ENCODE results near the gene BCS1L. TPM values are rescaled to one million over a fixed set of nuclear protein-coding genes. Genes with fewer than 3 reads are reported as not detected.

The BCS1L gene, protein sequence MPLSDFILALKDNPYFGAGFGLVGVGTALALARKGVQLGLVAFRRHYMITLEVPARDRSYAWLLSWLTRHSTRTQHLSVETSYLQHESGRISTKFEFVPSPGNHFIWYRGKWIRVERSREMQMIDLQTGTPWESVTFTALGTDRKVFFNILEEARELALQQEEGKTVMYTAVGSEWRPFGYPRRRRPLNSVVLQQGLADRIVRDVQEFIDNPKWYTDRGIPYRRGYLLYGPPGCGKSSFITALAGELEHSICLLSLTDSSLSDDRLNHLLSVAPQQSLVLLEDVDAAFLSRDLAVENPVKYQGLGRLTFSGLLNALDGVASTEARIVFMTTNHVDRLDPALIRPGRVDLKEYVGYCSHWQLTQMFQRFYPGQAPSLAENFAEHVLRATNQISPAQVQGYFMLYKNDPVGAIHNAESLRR
- total RNA-seq = 43.9 TPM

DNA sequence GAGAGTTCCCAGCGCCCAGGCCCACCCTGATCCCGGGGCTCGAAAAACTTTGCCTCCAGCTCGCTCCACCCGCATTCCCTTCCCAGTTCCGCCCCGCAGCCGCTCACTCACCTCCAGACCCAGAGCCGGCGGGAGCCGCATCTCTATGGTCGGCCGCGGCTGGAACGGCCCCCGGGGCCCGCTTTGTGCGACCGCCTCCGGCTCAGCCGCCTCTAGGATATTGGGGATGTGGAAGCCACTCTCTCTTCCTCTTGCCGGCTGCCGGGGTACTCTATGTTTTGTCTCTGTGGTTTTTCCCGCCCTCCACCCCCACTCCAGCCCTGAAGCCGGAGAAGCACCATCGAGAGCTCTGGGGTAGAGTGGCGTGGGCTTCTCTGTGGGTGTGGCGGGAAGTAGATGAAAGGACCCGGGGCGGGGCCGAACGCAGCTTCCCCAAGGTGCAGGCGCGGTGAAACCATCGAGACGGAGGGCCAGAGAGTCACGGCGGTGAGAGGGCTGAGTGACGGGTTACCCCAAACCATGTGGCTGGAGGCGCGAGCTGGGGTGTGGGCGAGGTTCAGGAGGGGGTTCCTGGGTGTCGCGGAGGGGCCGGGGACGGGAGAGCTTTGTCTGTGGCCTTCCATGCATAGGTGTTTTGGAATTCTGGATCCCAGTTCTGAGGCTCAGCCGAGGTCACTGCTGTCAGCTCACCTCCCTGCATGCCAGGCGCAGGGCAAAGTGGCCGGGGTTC, at the start of gene BCS1L, which contains the start of gene ZNF142:
Gene BCS1L, plus strand, starts transcription at position 426 of the 730 bp plus-strand sequence. CDS start 1,305 bp downstream, outside the sequence.
Gene ZNF142, minus strand, starts transcription at position 366 of the 730 bp plus-strand sequence. CDS start 3,194 bp downstream, outside the sequence.
- peak; percentile 95 for ATAC-seq

DNA sequence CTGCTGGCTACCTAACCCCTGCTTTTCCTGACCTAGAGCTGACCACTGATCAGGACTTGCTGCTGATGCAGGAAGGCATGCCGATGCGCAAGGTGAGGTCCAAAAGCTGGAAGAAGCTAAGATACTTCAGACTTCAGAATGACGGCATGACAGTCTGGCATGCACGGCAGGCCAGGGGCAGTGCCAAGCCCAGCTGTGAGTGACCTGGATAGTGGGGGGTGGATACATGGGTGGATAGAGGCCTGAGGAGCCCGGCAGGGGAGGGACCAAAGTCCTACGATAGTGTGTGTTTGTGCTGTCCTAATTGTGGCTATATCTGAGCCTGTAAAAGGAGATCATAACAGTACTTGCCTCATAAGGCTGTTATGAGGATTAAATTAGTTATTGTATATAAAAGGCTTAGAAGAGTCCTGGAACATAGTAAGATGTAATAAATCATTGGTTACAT, 43.6 kb upstream of the BCS1L start:
- no peak for ATAC-seq

DNA sequence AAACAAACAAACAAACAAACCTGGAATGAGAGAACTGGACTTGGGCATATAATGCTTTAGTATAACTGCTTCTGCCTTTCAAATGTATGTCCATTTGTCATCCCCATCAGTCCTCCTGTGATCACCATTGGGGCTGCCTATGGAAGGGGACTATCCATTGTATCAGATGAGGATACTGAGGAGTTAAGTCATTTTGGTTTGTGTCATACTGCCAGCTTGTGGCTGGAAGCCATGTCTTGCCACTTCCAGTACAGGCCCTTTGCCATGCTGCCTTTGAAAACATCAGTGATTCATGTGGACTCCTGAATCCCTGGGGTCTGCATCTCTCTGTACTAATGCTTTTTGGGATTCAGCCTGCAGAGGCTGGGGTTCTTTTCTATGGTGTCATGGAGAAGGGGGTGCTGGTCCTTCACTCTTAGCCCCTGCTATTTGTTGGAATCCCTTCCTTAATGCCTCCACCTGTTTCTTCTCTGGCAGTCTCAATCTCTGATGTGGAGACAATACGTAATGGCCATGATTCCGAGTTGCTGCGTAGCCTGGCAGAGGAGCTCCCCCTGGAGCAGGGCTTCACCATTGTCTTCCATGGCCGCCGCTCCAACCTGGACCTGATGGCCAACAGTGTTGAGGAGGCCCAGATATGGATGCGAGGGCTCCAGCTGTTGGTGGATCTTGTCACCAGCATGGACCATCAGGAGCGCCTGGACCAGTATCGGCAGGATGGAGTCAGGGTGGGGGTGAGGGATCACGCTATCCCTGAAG, 41.2 kb upstream of the BCS1L start:
- ATAC-seq = no peak

DNA sequence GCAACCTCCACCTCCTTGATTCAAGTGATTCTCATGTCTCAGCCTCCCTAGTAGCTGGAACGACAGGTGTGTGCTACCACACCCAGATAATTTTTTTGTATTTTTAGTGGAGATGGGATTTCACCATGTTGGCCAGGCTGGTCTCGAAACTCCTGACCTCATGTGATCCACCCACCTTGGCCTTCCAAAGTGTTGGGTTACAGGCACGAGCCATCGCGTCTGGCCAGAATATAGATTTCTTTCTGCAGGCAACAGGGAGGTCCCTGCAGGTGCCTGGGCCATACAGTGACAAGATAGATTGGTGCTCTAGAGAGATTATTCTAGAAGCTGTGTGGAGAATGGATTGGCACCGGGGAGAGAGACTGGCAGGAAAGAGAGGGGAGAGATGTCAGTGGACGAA, 38.5 kb upstream of the BCS1L start:
- no peak for ATAC-seq

DNA sequence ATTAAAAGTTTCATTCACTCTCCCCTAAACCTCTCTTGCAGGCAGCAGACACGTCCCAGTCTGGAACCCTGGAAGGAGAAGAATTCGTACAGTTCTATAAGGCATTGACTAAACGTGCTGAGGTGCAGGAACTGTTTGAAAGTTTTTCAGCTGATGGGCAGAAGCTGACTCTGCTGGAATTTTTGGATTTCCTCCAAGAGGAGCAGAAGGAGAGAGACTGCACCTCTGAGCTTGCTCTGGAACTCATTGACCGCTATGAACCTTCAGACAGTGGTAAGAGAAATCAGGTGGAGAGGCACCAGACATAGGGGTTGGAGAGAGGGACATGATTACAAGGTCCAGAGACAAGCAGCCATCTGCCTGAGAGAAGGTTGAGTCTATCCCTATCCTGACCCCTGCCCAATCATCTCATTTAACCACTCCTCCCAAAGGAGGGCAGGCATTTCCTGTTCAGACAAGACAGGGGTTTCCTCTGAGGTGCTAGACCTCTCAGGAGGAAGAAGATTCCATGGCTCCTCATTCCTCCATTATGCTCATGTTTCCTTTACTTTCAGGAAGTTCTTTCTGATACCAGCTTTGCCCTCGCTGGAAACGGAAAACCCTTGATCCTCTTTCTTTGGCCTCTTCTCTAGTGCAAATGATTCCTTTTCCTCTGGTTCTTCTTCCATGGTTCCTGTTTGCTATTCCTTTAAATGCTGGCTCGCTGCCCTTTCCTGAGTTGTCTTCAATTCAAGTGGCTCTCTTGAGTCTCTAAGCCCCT, 36.7 kb upstream of the BCS1L start:
- no peak for ATAC-seq

DNA sequence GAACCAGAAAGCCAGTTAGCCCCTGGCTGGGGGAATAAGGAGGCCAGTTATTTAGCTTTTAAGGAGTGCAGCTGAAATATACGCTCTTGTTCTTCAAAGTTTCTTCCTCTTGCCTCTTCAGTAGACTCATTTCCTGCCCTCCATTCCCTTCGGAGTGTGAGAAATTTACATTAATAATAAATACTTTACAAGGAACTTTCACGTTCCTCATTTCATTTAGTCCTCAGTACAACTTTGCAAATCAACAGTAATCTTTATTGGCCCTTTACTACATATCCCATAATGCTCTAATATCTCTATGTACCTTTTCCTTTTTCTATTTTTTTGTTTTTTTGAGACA, 36.1 kb upstream of the BCS1L start:
- ATAC-seq = no peak

DNA sequence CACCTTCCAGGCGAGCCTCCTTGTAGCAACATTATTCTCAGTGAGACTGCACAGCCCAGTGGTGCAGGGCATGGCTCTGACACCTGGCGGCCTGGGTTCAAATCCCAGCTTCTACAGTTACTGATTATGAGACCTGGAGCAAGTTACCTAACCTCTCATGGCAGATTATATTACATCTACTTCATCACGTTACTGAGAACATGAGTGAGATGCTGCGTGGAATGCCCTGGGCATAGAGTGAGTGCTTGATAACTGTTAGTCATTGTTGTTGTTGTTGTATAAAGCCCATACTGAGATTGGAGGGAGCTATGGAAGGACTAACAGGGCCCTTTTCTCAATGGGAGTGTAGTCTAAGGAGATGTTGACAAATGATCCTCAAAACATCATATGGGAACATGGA, 33.1 kb upstream of the BCS1L start:
- no peak for ATAC-seq

DNA sequence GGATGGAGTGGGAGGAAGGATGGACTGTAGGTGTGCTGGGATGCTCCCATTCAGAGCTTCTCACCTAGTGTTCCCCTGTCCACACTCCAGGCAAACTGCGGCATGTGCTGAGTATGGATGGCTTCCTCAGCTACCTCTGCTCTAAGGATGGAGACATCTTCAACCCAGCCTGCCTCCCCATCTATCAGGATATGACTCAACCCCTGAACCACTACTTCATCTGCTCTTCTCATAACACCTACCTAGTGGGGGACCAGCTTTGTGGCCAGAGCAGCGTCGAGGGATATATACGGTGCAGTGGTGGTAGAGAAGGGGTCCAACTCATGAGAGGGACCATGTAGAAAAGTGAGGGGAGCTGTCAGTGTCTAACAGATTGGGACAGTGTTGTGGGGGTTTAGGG, 31.5 kb upstream of the BCS1L start:
- no peak for ATAC-seq

DNA sequence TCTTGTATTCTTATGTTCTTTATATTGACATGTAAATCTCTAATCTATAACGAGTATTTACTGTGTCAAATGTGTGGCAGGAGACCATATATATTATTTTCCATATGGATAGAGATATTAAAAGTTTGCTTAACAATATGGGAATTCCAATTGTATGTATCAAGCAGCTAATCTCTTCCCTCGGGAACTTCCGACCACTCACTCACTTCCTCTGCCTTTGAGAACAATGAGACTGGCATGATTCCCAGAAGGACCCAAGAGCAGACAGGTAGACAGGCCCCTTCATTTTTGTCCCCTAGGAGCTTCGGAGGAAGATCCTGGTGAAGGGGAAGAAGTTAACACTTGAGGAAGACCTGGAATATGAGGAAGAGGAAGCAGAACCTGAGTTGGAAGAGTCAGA, 27.6 kb upstream of the BCS1L start:
- no peak for ATAC-seq

DNA sequence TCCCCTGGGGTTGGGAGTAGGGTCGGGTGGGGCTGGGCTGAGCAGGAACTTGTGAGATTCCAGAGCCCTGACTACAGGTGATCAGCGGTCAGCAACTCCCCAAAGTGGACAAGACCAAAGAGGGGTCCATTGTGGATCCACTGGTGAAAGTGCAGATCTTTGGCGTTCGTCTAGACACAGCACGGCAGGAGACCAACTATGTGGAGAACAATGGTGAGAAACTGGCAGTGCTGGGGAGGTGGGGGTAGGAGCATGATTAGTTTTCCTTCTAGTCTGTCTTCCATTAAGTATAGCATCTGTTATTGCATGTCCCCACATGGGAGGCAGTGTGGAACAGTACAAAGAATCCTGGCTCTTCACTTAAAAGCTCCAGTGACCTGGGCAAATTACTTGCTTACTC, 23.8 kb upstream of the BCS1L start:
- ATAC-seq = no peak

DNA sequence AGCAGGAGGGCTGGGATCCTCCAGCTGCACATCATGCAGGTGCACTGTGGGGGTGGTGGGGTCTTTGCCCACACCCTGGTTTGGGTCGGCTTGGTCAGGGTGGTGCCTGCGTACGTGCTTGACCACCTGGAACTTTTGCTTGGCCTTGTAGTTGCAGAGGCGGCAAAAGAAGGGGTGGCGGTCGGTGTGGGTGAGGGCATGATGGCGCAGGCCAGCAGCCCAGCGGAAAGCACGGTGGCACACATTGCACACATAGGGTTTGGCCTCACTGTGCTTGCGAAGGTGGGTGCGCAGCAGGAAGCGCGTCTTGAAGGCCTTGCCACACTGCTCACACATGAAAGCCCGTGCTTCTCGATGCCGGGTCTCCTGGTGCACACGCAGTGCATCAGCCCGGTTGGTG, 21.1 kb upstream of the BCS1L start:
- no peak for ATAC-seq

DNA sequence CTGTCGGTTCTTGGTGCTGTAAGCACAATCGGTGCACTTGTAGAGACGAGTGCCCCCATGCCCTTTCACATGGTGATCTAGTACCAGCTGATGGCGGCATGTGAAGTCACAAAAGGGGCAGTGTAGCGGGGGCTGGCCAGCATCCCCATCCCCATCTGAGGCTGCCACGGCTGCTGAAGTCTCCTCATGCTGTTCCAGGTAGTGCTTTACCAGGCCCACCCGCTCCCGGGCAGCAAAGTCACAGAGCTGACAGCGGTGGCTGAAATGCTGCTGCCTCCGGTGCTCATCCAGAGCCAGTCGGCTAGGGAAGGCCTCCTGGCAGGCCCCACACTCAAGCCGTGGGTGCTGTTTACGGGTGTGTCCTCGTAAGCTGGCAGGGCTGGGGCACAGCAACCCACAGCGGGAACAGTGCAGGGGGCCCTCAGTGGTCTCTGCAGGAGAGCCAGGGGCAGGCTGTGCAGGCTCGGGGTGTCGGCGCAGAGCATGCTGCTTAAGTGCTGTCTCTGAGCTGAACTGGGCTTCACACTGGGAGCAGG, 17.3 kb upstream of the BCS1L start:
- no peak for ATAC-seq

DNA sequence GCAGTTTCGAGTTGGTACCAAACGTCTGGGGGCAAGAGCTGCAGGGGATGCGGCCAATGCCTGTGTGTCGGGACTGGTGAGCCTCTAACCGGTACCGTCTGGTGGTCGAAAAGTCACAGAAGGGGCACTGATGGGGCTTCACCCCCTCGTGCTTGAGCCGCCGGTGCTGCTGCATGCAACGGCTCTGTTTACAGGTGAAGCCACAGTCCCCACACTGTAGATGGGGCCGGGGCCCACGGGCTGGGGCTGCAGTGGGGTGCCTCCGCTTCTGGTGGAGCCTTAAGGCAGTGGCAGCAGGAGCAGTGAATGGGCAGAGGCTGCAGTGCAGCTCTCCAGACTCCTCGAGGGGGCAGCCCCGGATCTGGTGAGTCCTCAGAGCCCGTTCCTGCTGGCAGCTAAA, 16.7 kb upstream of the BCS1L start:
- ATAC-seq = no peak

DNA sequence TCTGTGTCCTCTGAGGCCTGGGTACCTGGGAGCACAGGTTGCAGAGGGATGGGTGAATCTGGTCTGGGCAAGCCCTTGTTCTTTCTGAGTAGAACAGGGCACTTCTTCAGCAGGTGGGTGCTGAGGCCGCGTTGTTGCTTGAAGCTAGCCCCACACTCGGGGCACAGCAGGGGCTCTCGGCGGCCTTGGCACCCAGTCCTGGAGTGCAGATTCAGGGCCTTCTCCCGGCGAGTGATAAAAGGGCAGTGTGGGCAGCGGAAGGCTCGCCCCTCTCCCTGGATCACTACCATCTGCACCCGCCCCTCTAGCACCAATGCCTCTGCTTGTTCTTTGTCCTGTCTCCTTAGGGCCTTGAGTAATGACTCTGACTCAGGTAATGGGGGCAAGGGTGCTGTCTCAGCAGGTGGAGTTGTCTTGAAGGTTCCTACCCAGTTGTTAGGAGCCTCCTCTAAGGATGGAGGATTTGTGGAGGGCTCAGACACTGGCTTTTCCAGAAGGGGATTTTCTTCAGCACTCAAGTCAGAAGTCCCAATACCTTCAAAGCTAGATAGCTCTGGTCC, 15.7 kb upstream of the BCS1L start:
- peak; percentile 4 for ATAC-seq

DNA sequence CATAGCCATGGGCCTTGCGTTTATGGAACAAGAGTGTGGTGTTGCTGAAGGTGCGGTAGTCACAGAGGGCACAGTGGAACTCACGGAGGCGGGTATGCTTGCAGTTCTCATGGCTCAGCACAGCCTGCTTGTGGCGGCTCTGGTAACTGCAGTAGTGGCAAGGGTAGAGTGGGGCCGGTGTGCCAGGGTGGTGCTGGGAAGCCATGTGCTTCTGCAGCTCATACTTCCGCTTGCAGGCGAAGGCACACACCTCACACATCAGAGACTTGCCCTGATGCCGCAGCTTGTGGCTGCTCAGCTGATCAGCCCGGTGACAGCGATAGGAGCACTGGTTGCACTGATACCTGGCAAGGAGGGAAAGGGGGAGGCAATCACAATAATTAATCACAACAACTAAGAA, 14.8 kb upstream of the BCS1L start:
- ATAC-seq = no peak

DNA sequence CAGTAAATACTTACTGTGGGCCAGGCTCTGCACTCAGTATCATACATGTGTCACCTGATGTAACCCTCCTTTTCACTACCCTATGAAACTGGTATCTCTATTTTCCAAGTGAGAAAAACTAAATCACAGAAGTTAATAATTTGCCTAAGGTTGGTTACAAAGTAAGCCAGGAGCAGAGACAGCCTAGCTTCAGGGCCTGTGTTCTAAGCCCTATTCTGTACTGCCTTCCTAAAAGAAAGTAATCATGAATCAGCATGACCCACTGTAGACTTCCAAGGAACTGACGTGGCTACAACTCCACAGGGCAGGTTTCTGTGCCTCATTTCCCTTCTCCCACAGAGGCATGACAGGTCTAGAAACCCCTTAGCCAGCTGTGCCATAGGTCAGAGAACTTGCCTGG, 14.4 kb upstream of the BCS1L start:
- ATAC-seq = peak; percentile 65

DNA sequence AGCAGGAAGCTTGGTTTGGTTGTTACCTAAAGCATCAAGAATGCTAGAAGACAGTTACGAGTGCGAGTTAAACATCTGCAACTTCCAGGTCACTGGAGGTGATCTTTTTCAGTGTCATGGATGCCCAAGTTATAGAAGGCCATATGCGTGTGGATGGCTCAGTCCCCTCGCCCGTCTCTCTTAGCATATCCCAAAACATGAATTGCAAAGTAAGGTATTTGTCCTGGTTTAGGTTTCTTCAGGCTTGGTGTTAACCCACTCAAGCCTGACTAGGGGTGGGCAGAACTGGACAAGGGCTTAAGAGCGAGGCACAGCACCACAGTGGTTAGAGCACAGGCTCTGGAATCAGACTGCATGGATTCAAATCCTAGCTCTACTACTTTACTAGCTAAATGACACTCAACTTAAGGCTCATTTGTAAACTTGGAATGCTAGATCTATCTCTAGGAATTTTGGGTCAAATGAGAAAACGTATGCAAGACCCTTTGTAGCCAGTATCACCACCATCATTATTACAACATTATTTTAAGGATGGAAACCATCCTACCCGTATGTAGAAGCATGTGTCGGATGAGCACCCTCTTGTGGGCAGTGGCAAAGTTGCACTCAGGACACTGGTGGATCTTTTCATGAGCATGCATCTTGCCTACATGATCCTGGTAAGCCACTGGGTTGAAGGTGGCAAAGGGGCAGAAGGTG, 11.2 kb upstream of the BCS1L start:
- ATAC-seq = peak; percentile 59

DNA sequence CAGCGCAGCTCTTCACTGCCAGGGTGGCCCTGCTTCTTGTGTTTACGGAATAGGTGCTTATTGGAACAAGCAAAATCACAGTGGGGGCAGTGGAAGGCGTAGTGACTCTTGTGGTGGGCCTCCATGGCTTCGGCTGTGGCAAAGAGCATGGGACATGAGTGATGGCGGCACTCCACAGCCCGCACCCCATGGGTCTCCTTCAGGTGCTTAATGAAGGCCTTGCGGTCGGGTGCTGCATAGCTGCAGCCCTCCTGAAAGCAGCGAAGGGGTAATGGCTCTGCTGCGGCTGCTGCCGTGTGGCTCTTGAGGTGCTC, 10.7 kb upstream of the BCS1L start:
- no peak for ATAC-seq

DNA sequence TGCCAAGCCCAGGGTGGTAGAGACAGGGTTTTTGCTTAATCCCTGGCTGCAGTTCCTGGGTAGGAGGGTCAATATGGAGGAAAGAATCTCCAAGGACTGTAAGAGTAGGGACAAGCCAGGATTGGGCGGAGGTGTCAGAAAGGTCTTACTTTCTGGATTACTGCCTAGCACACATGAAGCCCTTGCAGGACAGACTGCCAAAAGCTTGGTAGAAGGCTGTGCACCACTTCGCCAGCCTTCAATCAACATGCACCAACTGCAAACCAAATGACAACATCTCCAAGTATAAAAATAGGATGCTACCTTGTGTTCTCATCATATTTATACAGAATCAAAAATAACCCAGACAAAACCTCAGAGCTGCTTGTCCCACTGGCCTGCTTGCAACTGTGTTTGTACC, 3.7 kb upstream of the BCS1L start:
- ATAC-seq = no peak

DNA sequence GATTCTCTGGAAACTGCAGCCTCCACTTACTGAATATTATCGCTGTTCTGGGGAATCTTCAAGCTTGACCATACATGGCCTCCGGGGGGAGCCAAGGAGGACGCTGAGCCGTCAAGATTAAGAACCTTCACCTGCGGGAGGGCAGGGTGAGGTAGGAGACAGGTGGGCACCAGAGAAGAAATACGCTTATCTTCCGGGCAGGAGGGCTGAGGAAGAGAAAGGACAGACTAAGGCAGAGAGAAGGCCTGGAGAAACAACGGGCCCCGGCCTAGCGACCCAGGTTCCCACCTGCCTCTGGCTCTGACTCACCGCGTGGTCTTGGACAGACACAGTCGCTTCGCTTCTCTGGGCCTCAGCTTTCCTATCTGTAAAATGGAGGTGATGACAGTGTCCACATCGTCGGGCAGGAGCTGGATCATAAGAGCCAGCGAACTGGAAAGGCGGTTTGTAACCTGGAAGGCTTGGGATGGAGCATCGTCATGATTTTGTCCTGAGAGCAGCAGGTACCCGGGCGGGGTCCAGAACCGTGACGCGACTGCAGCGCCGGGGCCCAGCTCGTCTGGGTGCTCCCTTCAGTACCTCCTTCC, 719 bp upstream of the BCS1L start:
- peak; percentile 42 for ATAC-seq

DNA sequence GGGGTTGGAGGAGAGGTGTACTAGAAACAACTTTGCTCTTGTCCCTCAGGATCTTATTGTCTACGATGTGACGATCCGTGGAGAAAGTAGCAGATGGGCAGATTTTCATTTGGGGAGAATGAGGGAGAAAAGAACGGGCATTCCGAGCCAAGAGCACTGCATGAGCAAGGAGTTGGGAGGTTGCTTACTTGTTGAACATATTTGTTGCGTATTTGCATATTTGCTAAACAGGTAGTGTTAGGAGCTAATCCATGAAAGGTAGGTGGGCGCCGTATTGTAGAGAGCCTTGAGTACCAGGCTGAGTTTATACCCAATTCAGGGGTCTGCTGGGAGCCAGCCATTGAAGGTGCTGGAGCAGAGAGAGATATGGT, 490 bp downstream of the BCS1L start:
- ATAC-seq = no peak

Measured in esophagus mucosa (tissue), 1 donor.